Smooth muscle cell (in vitro differentiated cells): ENCODE results near the gene AAK1. TPM values are rescaled to one million over a fixed set of nuclear protein-coding genes. Genes with fewer than 3 reads are reported as not detected.
"Not testable (repeated sequence)": the region's sequence is repeated elsewhere in the genome, so short reads cannot be mapped to it uniquely, and the experiment has no call there.

Experiments
- DNase-seq: peaks from one replicate; lab custom pipeline; 2025; ENCODE audit not compliant: unreplicated experiment; lab: John Stamatoyannopoulos, UW
- H2AFZ ChIP-seq: fragments of 200-600 bp; sonication (generic); 2 replicates; pipeline ENCODE4 v1.6.0; 2016; ENCODE audit warnings: antibody characterized with exemption, low read depth, mild to moderate bottlenecking
- H3F3A ChIP-seq: fragments of 200-600 bp; sonication (generic); 2 replicates; pipeline ENCODE4 v1.6.0; 2017; ENCODE audit warnings: antibody characterized with exemption, low read depth
- H3K27ac ChIP-seq: fragments of 200-600 bp; sonication (generic); 2 replicates; pipeline ENCODE4 v1.5.1; 2016; ENCODE audit warnings: low read depth, mild to moderate bottlenecking
- H3K27me3 ChIP-seq: fragments of 200-600 bp; sonication (generic); 2 replicates; pipeline ENCODE4 v1.6.1; 2016; ENCODE audit warnings: low read depth, mild to moderate bottlenecking
- H3K36me3 ChIP-seq: fragments of 200-600 bp; sonication (generic); 2 replicates; pipeline ENCODE4 v1.5.1; 2016; ENCODE audit warnings: low read depth
- H3K4me1 ChIP-seq: fragments of 200-600 bp; sonication (generic); 2 replicates; pipeline ENCODE4 v1.5.1; 2016; ENCODE audit warnings: low read depth
- H3K4me2 ChIP-seq: fragments of 200-600 bp; sonication (generic); 2 replicates; pipeline ENCODE4 v1.6.0; 2016; ENCODE audit warnings: mild to moderate bottlenecking
- H3K4me3 ChIP-seq: fragments of 200-600 bp; sonication (generic); 2 replicates; pipeline ENCODE4 v1.5.1; 2016; ENCODE audit warnings: mild to moderate bottlenecking
- H3K79me2 ChIP-seq: fragments of 200-600 bp; sonication (generic); 2 replicates; pipeline ENCODE4 v1.6.0; 2016; ENCODE audit warnings: low read depth, mild to moderate bottlenecking
- H3K9ac ChIP-seq: fragments of 200-600 bp; sonication (generic); 2 replicates; pipeline ENCODE4 v1.6.0; 2016; ENCODE audit warnings: low read depth
- H3K9me3 ChIP-seq: fragments of 200-600 bp; sonication (generic); replicated peaks from 2 replicates; pipeline ENCODE4 v1.5.1; 2016; ENCODE audit warnings: low read depth
- H4K20me1 ChIP-seq: fragments of 200-600 bp; sonication (generic); 2 replicates; pipeline ENCODE4 v1.6.0; 2016; ENCODE audit warnings: low read depth
- WGBS: methylation state at CpG from one replicate; pipeline ENCODE4 v1.1.7; 2016; ENCODE audit warnings: low lambda C conversion rate; 5-methylcytosine and 5-hydroxymethylcytosine counted together
- polyA plus RNA-seq: library from polyadenylated mRNA; unstranded; fragments of >200 nt; fragmentation: Nextera tagmentation; extraction: Ambion mirVana; gene quantifications from 2 replicates; pipeline ENCODE4 v1.2.1, GENCODE V29; 2016
- total RNA-seq: library from RNA; depleted of rRNA; stranded (reverse); fragments of >200 nt; gene quantifications from 2 replicates; pipeline ENCODE4 v1.2.3, GENCODE V29; 2014
- TF ChIP-seq, protein P1 (sequence below): fragments of 200-600 bp; sonication (generic); IDR thresholded peaks from 2 replicates; pipeline ENCODE4 v1.5.1; 2017; ENCODE audit warnings: borderline replicate concordance, mild to moderate bottlenecking, antibody characterized with exemption; ENCODE audit not compliant: insufficient read depth, poor library complexity, severe bottlenecking

The AAK1 gene
- total and polyA plus RNA-seq, 2 experiments from 2014 or later: 26.9 to 47.7 TPM

DNA sequence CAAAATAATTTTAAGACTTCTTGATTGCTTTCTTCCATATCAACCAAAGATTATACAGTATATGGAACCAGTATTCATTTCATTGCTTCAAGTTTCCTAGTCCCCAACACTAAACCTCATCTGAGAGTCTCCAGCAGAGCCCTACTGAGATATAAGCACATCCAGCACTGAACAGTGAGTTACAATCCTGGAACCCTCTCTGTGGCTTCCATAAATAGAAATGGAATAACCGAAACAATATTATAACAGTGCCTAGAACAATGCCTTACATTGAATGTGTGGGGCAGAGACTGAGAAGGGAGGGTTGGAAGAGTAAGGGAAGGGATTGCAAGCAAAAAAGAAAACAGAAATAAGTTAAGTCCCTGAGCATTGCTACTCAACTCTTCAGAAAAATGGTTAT is 18.9 kb downstream of the AAK1 start:
- TF ChIP-seq, protein P1, sequence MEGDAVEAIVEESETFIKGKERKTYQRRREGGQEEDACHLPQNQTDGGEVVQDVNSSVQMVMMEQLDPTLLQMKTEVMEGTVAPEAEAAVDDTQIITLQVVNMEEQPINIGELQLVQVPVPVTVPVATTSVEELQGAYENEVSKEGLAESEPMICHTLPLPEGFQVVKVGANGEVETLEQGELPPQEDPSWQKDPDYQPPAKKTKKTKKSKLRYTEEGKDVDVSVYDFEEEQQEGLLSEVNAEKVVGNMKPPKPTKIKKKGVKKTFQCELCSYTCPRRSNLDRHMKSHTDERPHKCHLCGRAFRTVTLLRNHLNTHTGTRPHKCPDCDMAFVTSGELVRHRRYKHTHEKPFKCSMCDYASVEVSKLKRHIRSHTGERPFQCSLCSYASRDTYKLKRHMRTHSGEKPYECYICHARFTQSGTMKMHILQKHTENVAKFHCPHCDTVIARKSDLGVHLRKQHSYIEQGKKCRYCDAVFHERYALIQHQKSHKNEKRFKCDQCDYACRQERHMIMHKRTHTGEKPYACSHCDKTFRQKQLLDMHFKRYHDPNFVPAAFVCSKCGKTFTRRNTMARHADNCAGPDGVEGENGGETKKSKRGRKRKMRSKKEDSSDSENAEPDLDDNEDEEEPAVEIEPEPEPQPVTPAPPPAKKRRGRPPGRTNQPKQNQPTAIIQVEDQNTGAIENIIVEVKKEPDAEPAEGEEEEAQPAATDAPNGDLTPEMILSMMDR: no peak
- H3K4me3 ChIP-seq: no peak overlapping the region
- no peak overlapping the region for H3K9ac ChIP-seq
- 78% methylated on average over 1 of the region's 1 CpG for WGBS
- H4K20me1 ChIP-seq: peaks cover 99% of the 10 kb centered on the region
- peaks cover 7% of the 10 kb centered on the region for H3K4me1 ChIP-seq
- no peaks in the 10 kb centered on the region for H3K9me3 ChIP-seq
- peak overlapping the region; percentile 21 for H3K27ac ChIP-seq
- H2AFZ ChIP-seq: no peak overlapping the region
- no peaks in the 10 kb centered on the region for H3F3A ChIP-seq
- no peak for DNase-seq
- H3K27me3 ChIP-seq: no peaks in the 10 kb centered on the region
- peaks cover 98% of the 10 kb centered on the region for H3K79me2 ChIP-seq
- no peaks in the 10 kb centered on the region for H3K36me3 ChIP-seq
- H3K4me2 ChIP-seq: no peak overlapping the region

DNA sequence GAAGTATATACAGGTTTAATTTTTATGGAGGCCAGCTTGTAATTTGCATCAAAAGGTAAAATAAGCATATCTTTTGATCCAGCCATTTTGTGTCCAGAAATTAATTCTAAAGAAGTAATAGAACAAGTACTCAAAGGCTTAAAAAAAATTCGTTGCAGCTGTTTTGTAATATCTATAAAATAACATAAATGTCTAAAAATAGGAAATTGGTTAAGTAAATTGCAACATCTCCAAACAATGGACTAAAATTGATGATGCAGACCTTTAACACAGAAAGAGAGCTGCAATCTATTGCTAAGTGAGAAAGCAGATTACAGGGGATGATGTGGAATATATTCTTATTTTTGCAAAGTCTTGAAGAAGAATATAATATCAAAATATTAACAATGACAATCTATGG is 19.4 kb downstream of the AAK1 start:
- Histone ChIP-seq H3F3A (no peaks in the 10 kb centered on the region), H3K9me3 (no peaks in the 10 kb centered on the region), H3K4me1 (peaks cover 7% of the 10 kb centered on the region), H3K79me2 (peaks cover 98% of the 10 kb centered on the region), H3K27me3 (no peaks in the 10 kb centered on the region), H2AFZ (no peak overlapping the region), H3K36me3 (no peaks in the 10 kb centered on the region), H4K20me1 (peaks cover 99% of the 10 kb centered on the region), H3K27ac (no peak overlapping the region), H3K4me3 (no peak overlapping the region), H3K4me2 (no peak overlapping the region), H3K9ac (no peak overlapping the region)
- no peak for DNase-seq
- TF ChIP-seq, protein P1: no peak
- WGBS: 74% methylated on average over 1 of the region's 1 CpG

DNA sequence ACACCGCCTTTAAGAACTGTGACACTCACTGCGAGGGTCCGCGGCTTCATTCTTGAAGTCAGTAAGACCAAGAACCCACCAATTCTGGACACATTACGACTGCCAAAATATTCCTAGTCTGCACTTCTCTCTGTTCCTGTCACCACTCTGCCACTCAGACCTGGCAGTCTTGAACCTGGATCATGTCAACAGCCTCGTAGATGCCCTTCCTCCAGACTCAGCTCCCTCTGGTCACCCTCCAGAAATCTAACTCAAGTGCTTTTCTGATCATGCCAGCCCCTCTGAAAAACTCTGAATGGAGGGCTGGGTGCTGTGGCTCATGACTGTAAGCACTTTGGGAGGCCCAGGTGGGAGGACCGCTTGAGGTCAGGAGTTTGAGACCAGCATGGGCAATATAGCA is 20.3 kb downstream of the AAK1 start:
- H4K20me1 ChIP-seq: peaks cover 99% of the 10 kb centered on the region

DNA sequence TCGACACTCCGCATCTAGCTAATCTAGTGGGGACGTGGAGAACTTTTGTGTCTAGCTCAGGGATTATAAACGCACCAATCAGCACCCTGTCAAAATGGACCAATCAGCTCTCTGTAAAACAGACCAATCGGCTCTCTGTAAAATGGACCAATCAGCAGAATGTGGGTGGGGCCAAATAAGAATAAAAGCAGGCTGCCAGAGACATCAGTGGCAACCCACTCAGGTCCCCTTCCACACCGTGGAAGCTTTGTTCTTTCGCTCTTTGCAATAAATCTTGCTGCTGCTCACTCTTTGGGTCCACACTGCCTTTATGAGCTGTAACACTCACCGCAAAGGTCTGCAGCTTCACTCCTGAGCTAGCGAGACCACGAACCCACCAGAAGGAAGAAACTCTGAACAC is 20.7 kb downstream of the AAK1 start:
- not testable (repeated sequence) for H3K9ac ChIP-seq, H3K4me2 ChIP-seq, H3K27me3 ChIP-seq, H2AFZ ChIP-seq, H3F3A ChIP-seq, H3K9me3 ChIP-seq, H3K4me1 ChIP-seq, H3K27ac ChIP-seq, H3K4me3 ChIP-seq, DNase-seq, H3K36me3 ChIP-seq
- 93% methylated on average over 10 of the region's 10 CpGs for WGBS
- H4K20me1 ChIP-seq: peaks cover 99% of the 10 kb centered on the region
- peaks cover 97% of the 10 kb centered on the region for H3K79me2 ChIP-seq

More for the DNA sequence above, 20.3 kb downstream of the AAK1 start:
- Histone ChIP-seq H3K9me3 (no peaks in the 10 kb centered on the region), H3K4me3 (no peak overlapping the region), H2AFZ (no peak overlapping the region), H3K27me3 (no peaks in the 10 kb centered on the region), H3K4me1 (peaks cover 7% of the 10 kb centered on the region), H3K4me2 (no peak overlapping the region), H3K36me3 (no peaks in the 10 kb centered on the region), H3K27ac (no peak overlapping the region), H3K9ac (no peak overlapping the region), H3K79me2 (peaks cover 98% of the 10 kb centered on the region), H3F3A (no peaks in the 10 kb centered on the region)
- 93% methylated on average over 7 of the region's 7 CpGs for WGBS
- TF ChIP-seq, protein P1: no peak
- no peak for DNase-seq

DNA sequence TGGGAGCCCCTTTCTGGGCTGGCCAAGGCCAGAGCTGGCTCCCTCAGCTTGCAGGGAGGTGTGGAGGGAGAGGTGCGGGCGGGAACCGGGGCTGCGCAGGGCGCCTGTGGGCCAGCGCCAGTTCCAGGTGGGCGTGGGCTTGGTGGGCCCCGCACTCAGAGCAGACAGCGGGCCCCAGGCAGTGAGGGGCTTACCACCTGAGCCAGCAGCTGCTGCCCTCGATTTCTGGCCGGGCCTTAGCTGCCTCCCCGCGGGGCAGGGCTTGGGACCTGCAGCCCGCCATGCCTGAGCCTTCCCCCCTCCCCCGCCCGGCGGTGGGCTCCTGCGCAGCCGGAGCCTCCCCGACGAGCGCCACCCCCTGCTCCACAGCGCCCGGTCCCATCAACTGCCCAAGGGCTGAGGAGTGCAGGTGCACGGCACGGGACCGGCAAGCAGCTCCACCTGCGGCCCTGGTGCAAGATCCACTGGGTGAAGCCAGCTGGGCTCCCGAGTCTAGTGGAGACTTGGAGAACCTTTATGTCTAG is 21.5 kb downstream of the AAK1 start:
- not testable (repeated sequence) for H3K4me2 ChIP-seq, H3K9me3 ChIP-seq, H3K27ac ChIP-seq, DNase-seq, H3K36me3 ChIP-seq, H3F3A ChIP-seq, H3K4me3 ChIP-seq, H2AFZ ChIP-seq, H3K27me3 ChIP-seq, H3K9ac ChIP-seq, H3K4me1 ChIP-seq
- Histone ChIP-seq H4K20me1 (peaks cover 99% of the 10 kb centered on the region), H3K79me2 (peaks cover 97% of the 10 kb centered on the region)
- WGBS: 98% methylated on average over 16 of the region's 29 CpGs
